ENCODE results near the gene FKBP5.

- TF ChIP-seq OSR1 (CRISPR knock-in tag; IDR thresholded peaks at IDR 0.05): no peak
- no peak for TF ChIP-seq ARNTL (CRISPR knock-in tag; IDR thresholded peaks at IDR 0.05; ENCODE audit: borderline replicate concordance, low read depth)
- no peak for TF ChIP-seq ZNF8 (CRISPR knock-in tag; IDR thresholded peaks at IDR 0.05)
- no peak for TF ChIP-seq ZFP3 (CRISPR knock-in tag; IDR thresholded peaks at IDR 0.05)
- no peak for TF ChIP-seq ISL1 (CRISPR knock-in tag; IDR thresholded peaks at IDR 0.05)
Measured at GRCh38 chr6:35543459-35544193, 145.1 kb downstream of the FKBP5 start.
